Left lung (tissue), 10 donors: ENCODE data around the gene CLCNKB. TPM values are rescaled to one million over a fixed set of nuclear protein-coding genes. Genes with fewer than 3 reads are reported as not detected.
"Not testable (repeated sequence)": the region's sequence is repeated elsewhere in the genome, so short reads cannot be mapped to it uniquely, and the experiment has no call there.

ENCODE experiments used
- ATAC-seq: fragments of 200-7000 bp; cut with Tn5 transposase; one replicate; pipeline ENCODE4 v1.9.1; 2020; ENCODE audit warnings: moderate library complexity
- DNase-seq, 4 donors: peaks; one replicate each; pipeline ENCODE4 v3.0.0-alpha.2; 2013 to 2020
- H3K27ac ChIP-seq, 2 donors: fragments of 200-600 bp; sonication (generic) in 1 of 2; one replicate each; pipeline versions ENCODE4 v1.5.0 to v1.8.0; 2020 to 2021
- H3K27me3 ChIP-seq, 2 donors: fragments of 200-600 bp; sonication (generic) in 1 of 2; one replicate each; pipeline versions ENCODE4 v1.5.0 to v1.8.0; 2020 to 2021
- H3K36me3 ChIP-seq, 2 donors: fragments of 200-600 bp; sonication (generic) in 1 of 2; one replicate each; pipeline versions ENCODE4 v1.5.0 to v1.8.0; 2020 to 2021
- H3K4me1 ChIP-seq, 2 donors: fragments of 200-600 bp; one replicate each; pipeline ENCODE4 v1.8.0; 2021
- H3K4me3 ChIP-seq, 2 donors: fragments of 200-600 bp; sonication (generic) in 1 of 2; one replicate each; pipeline versions ENCODE4 v1.5.0 to v1.8.0; 2020 to 2021; ENCODE audit warnings: mild to moderate bottlenecking in 1 of 2
- H3K9me3 ChIP-seq, 2 donors: fragments of 200-600 bp; sonication (generic) in 1 of 2; one replicate each; pipeline versions ENCODE4 v1.5.0 to v1.8.0; 2020 to 2021
- CTCF ChIP-seq, 2 donors: fragments of 200-600 bp; sonication (generic) in 1 of 2; IDR thresholded peaks; one replicate each; pipeline versions ENCODE4 v1.5.0 to v1.8.0; 2021; ENCODE audit warnings: antibody characterized with exemption in 2 of 2
- intact Hi-C, 2 donors: fragments of 100-400 bp; cut with DNase I; formaldehyde crosslinking; loops; one replicate each; pipeline versions ENCODE4 v1.11.2 to v1.14.2; 2022
- polyA plus RNA-seq, 6 donors: library from polyadenylated mRNA; unstranded; fragments of 120-200 nt; gene quantifications; one replicate each; pipeline ENCODE4 v1.2.1, GENCODE V29; 2013; ENCODE audit not compliant: insufficient read length in 6 of 6
- total RNA-seq, 2 donors: library from RNA; stranded (reverse); fragmentation: NEBNext Ultra II Directional; extraction: Animal tissue kit (Norgen Biotek cat#: 25700); gene quantifications; one replicate each; pipeline ENCODE4 v1.2.1, GENCODE V29; 2021
- donor health status: DM: no; HTN: yes; CAD: no.
- donor health status: DM: no; HTN: no; CAD: no.

The CLCNKB gene
- total and polyA plus RNA-seq, 8 donors, result 1.1 to 8.0 (median 4.9) TPM; not detected in 1

- no peaks in the 10 kb centered on the region for H3K36me3 ChIP-seq
- H3K27ac ChIP-seq, result no peak overlapping the region
- no peak for TF ChIP-seq CTCF (IDR thresholded peaks at IDR 0.05)
- DNase-seq (peak in 2 of 4 donors; percentile 51 to 67), ATAC-seq (peak; percentile 56)
- no peak overlapping the region for H3K4me3 ChIP-seq
- intact Hi-C loops, result no loop called here
- H3K27me3 ChIP-seq, result peaks cover 0 to 41% of the 10 kb centered on the region in 2 donors
- H3K9me3 ChIP-seq, result no peaks in the 10 kb centered on the region
- peaks cover 5 to 8% of the 10 kb centered on the region in 2 donors for H3K4me1 ChIP-seq
These were observed 16.7 kb upstream of the CLCNKB start for GRCh38 chr1:16026723-16027484.

- intact Hi-C loops, result no loop called here
- Histone ChIP-seq H3K27me3 (peaks cover 0 to 41% of the 10 kb centered on the region in 2 donors), H3K4me1 (peaks cover 5 to 8% of the 10 kb centered on the region in 2 donors), H3K27ac (no peak overlapping the region), H3K36me3 (no peaks in the 10 kb centered on the region), H3K4me3 (no peak overlapping the region), H3K9me3 (no peaks in the 10 kb centered on the region)
- peak in 1 of 4 donors; percentile 49 for DNase-seq
- no peak for TF ChIP-seq CTCF (IDR thresholded peaks at IDR 0.05)
- no peak for ATAC-seq
These were observed 15.2 kb upstream of the CLCNKB start for GRCh38 chr1:16028237-16029002.

GRCh38 chr1:16029003-16029268 is 14.6 kb upstream of the CLCNKB start:
- ATAC-seq, H3K9me3 ChIP-seq, H3K36me3 ChIP-seq, H3K27ac ChIP-seq, intact Hi-C loops, H3K4me1 ChIP-seq, DNase-seq, H3K4me3 ChIP-seq: not testable (repeated sequence)
- peaks cover 0 to 41% of the 10 kb centered on the region in 2 donors for H3K27me3 ChIP-seq

GRCh38 chr1:16029288-16029687 is 14.3 kb upstream of the CLCNKB start:
- intact Hi-C loops, result no loop called here
- no peak overlapping the region for H3K4me3 ChIP-seq
- peaks cover 0 to 41% of the 10 kb centered on the region in 2 donors for H3K27me3 ChIP-seq
- ATAC-seq (no peak), DNase-seq (peak in 1 of 4 donors; percentile 45)
- H3K9me3 ChIP-seq, result no peaks in the 10 kb centered on the region
- no peak overlapping the region for H3K27ac ChIP-seq
- H3K4me1 ChIP-seq, result peaks cover 5 to 8% of the 10 kb centered on the region in 2 donors
- TF ChIP-seq CTCF (IDR thresholded peaks at IDR 0.05), result no peak
- no peaks in the 10 kb centered on the region for H3K36me3 ChIP-seq

GRCh38 chr1:16031551-16031950 is 12.0 kb upstream of the CLCNKB start:
- DNase-seq (peak in 1 of 4 donors; percentile 41), ATAC-seq (no peak)
- Histone ChIP-seq H3K4me3 (no peak overlapping the region), H3K27me3 (peaks cover 0 to 34% of the 10 kb centered on the region in 2 donors), H3K9me3 (no peaks in the 10 kb centered on the region), H3K27ac (no peak overlapping the region), H3K4me1 (peaks cover 5 to 8% of the 10 kb centered on the region in 2 donors), H3K36me3 (no peaks in the 10 kb centered on the region)
- intact Hi-C loops, result no loop called here
- TF ChIP-seq CTCF (IDR thresholded peaks at IDR 0.05), result no peak
